ENCODE results near the gene EPN1. TPM values are rescaled to one million over a fixed set of nuclear protein-coding genes. Genes with fewer than 3 reads are reported as not detected.

The EPN1 gene
- total and polyA plus RNA-seq, 2 of the 8 experiments (the other 6 are each of a cell fraction or from before 2014, with no cell fraction given): 49.6 to 200 TPM

DNA sequence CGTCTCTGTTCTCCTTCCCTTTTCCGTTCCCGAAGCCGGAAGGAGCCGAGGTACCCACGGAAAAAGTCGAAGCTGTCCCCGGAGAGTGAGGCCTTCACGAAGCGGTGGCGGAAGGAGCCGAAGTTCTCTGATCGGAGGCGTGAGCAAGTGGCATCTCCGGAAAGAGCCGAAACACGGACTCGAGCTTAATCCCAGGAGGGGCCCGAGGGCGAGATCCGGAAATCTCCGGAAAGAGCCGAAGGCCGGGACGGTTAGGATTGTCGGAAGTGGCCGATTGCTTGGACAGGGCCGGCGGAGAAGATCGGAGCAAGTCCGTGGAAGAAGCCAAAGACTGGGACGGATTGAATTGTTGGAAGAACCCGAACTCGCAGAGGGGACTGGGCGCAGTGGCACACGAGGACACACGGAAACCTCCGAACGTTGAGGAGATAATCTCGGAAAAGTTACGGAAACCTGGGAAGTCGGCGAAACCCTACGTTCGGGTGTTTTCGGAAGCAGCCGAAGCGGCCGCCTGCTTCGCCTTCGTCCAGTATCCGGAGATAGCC, 20.6 kb upstream of the EPN1 start:
- ChIA-PET POLR2A (ENCODE audit: partially characterized antibody) (interaction anchor here (0.6 to 1.6 kb wide), 18 partner anchors 9 to 514 kb away, joined by 3 to 13 read pairs (median 5); partner anchors contain the start of genes EPN1, FIZ1, TMEM238 and ZNF524), CTCF (ENCODE audit: partially characterized antibody) (interaction anchor here (0.6 to 1.0 kb wide), 16 partner anchors 14 to 653 kb away, joined by 3 to 10 read pairs (median 3); no protein-coding TSS in a partner anchor)
- Histone ChIP-seq H3K9me3 (ENCODE audit: insufficient read depth in 2 of 2, low read depth in 1 of 2, low read length in 1 of 2) (no peaks in the 10 kb centered on the region), H3K4ac (replicated peaks; ENCODE audit: insufficient read length, low read depth, low read length) (no peak overlapping the region), H2BK15ac (ENCODE audit: low read length) (no peak overlapping the region), H3K18ac (ENCODE audit: extremely low read depth, low read length) (peak overlapping the region; percentile 100), H3K9ac (replicated peaks in 1 of 4; ENCODE audit: extremely low read depth in 1 of 4, low read depth in 3 of 4, low read length in 3 of 4) (peak overlapping the region in 3 of 4 experiments; percentile 92 to 98 (median 98); a peak in 6 of 7 replicates), H3K4me3 (ENCODE audit: extremely low read depth in 1 of 4, insufficient read depth in 2 of 4, low read depth in 3 of 4, low read length in 4 of 4) (peak overlapping the region; percentile 77 to 91 (median 82)), H3K79me2 (ENCODE audit: control insufficient read depth in 1 of 2, insufficient read depth in 2 of 2, low read length in 2 of 2) (peaks cover 38 to 41% of the 10 kb centered on the region in 2 experiments), H3K23me2 (ENCODE audit: low read depth, low read length) (peaks cover 13% of the 10 kb centered on the region), H3K14ac (ENCODE audit: insufficient read length) (no peak overlapping the region), H4K5ac (ENCODE audit: insufficient read length, low read depth, low read length) (peak overlapping the region; percentile 68), H3K79me1 (ENCODE audit: low read depth, low read length) (peaks cover 2% of the 10 kb centered on the region; the same call in 1 of the 2 replicates), H4K20me1 (replicated peaks in 1 of 2; ENCODE audit: control insufficient read depth in 1 of 2, insufficient read depth in 2 of 2, low read length in 2 of 2) (peaks cover 15 to 18% of the 10 kb centered on the region in 2 experiments), H4K91ac (replicated peaks; ENCODE audit: insufficient read length, low read length) (peak overlapping the region; percentile 81), H3K56ac (replicated peaks; ENCODE audit: insufficient read length, low read depth, low read length) (peak overlapping the region; percentile 69), H2BK120ac (replicated peaks; ENCODE audit: low read depth, low read length) (peak overlapping the region; percentile 11), H2BK5ac (ENCODE audit: low read depth, low read length) (peak overlapping the region; percentile 100), H3K4me2 (ENCODE audit: insufficient read depth in 1 of 2, low read depth in 2 of 2, low read length in 2 of 2) (peak overlapping the region; percentile 78 to 94), H3K36me3 (ENCODE audit: control insufficient read depth in 2 of 4, insufficient read depth in 4 of 4, low read length in 3 of 4) (peaks cover 0 to 4% (median 2%) of the 10 kb centered on the region in 4 experiments; a peak in 1 of 8 replicates), H3K27ac (ENCODE audit: low read depth, low read length) (peak overlapping the region; percentile 98), H3K23ac (ENCODE audit: insufficient read length) (no peak overlapping the region), H2BK20ac (ENCODE audit: low read length) (no peak overlapping the region), H3K4me1 (replicated peaks in 1 of 4; ENCODE audit: control insufficient read depth in 3 of 4, insufficient read depth in 4 of 4, low read length in 3 of 4) (peaks cover 3 to 18% (median 10%) of the 10 kb centered on the region in 4 experiments; a peak in 6 of 7 replicates), H3K27me3 (replicated peaks in 1 of 4; ENCODE audit: control insufficient read depth in 3 of 4, extremely low read depth in 1 of 4, insufficient read depth in 3 of 4, low read length in 3 of 4) (no peaks in the 10 kb centered on the region), H2BK12ac (ENCODE audit: low read depth, low read length) (peak overlapping the region; percentile 98), H2AK5ac (ENCODE audit: low read depth, low read length) (no peak overlapping the region), H2AFZ (ENCODE audit: low read length) (peak overlapping the region; percentile 99), H4K8ac (ENCODE audit: extremely low read depth, insufficient read depth, low read length) (peak overlapping the region; percentile 91; the same call in 1 of the 2 replicates)
- DNase-seq (ENCODE audit: low read depth in 1 of 2, low spot score in 2 of 2) (peak; percentile 98 to 100), FAIRE-seq (peak; percentile 93)
- peak; percentile 8 for TF ChIP-seq KDM4A (IDR thresholded peaks at IDR 0.05; ENCODE audit: low read depth, low read length, severe bottlenecking)
- peak; percentile 91; the same call in 1 of the 2 replicates for TF ChIP-seq SP4 (IDR thresholded peaks at IDR 0.05; ENCODE audit: low read length)
- no peak for TF ChIP-seq SP2 (IDR thresholded peaks at IDR 0.05; ENCODE audit: low read length)
- 0 out of 2 replicates have a peak, but pooled peaks have one; percentile 18 for TF ChIP-seq SP1 (IDR thresholded peaks at IDR 0.05; ENCODE audit: low read depth, low read length)
- 0 out of 4 replicates have a peak, but pooled peaks of 1 of the 3 experiments have one; percentile 8 for TF ChIP-seq CTCF (IDR thresholded peaks at IDR 0.05; ENCODE audit: control extremely low read depth in 1 of 3, insufficient read depth in 1 of 3, low read depth in 1 of 3, low read length in 3 of 3)
- no peak for TF ChIP-seq CHD2 (IDR thresholded peaks at IDR 0.05; ENCODE audit: low read length)
- no peak for TF ChIP-seq EZH2 (IDR thresholded peaks at IDR 0.05; ENCODE audit: low read depth, low read length, severe bottlenecking)
- peak; percentile 70; the same call in 1 of the 2 replicates for TF ChIP-seq GABPA (IDR thresholded peaks at IDR 0.05; ENCODE audit: borderline replicate concordance, insufficient read depth, low read length)
- 2% methylated on average over 47 of the region's 52 CpGs; no CpG with 5 or more reads in 1 of the 2 experiments for WGBS, 2 experiments (ENCODE audit: extremely low coverage in 1 of 2, insufficient coverage in 1 of 2, insufficient read length in 1 of 2, insufficient replicate concordance in 2 of 2, low coverage in 1 of 2, low lambda C conversion rate in 2 of 2, missing lambda C conversion rate in 1 of 2)

Measured in H1 (cell line).